ENCODE results near the gene RAB40B. TPM values are rescaled to one million over a fixed set of nuclear protein-coding genes. Genes with fewer than 3 reads are reported as not detected.

Gene RAB40B
- total and polyA plus RNA-seq, 2 of the 4 experiments (the other 2 are of a cell fraction), result 14.9 to 20.0 TPM

DNA sequence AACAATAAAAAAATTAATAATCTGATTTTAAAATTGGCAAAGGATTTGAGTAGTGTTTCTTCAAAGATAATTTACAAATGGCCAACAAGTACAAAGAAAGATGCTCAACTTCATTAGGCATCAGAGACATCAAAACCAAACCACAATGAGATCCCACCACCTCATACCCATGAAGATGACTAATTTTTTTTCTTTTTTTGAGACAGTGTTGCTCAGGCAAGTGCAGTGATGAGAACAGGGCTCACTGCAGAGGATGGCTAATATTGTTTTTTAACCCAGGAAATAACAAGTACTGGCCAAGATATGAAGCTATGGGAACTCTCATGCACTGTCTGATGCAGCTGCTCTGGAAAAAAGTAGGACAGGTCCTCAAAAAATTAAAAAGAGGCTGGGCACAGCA lies 65.2 kb downstream of the RAB40B start:
- no peak overlapping the region for H3K23ac ChIP-seq (ENCODE audit: low read depth, low read length)
- TF ChIP-seq USF2 (IDR thresholded peaks at IDR 0.05; ENCODE audit: low read depth, low read length) (no peak), RAD21 (IDR thresholded peaks at IDR 0.05; ENCODE audit: low read length) (no peak), CHD1 (IDR thresholded peaks at IDR 0.05; ENCODE audit: low read depth, low read length) (no peak), FOS (IDR thresholded peaks at IDR 0.05; ENCODE audit: low read depth, low read length) (no peak), MAZ (IDR thresholded peaks at IDR 0.05; ENCODE audit: borderline replicate concordance, low read depth, low read length) (no peak), BHLHE40 (IDR thresholded peaks at IDR 0.05; ENCODE audit: low read depth, low read length) (no peak), ELK1 (IDR thresholded peaks at IDR 0.05; ENCODE audit: borderline replicate concordance, low read depth, low read length) (no peak), CEBPB (IDR thresholded peaks at IDR 0.05; ENCODE audit: low read depth, low read length) (no peak), RFX5 (IDR thresholded peaks at IDR 0.05; ENCODE audit: low read depth, low read length) (no peak), POLR2A (IDR thresholded peaks at IDR 0.05; ENCODE audit: low read depth, low read length) (no peak), RCOR1 (IDR thresholded peaks at IDR 0.05; ENCODE audit: insufficient replicate concordance, low read length) (no peak), SMC3 (IDR thresholded peaks at IDR 0.05; ENCODE audit: low read depth, low read length) (no peak), MXI1 (IDR thresholded peaks at IDR 0.05; ENCODE audit: borderline replicate concordance, low read depth, low read length) (no peak), MAFK (IDR thresholded peaks at IDR 0.05; ENCODE audit: low read depth, low read length) (no peak)
- POLR2A ChIA-PET (ENCODE audit: unreplicated experiment), result no interaction called here
- ATAC-seq (ENCODE audit: low read depth) (no peak), DNase-seq (no peak)
- H2BK120ac ChIP-seq (ENCODE audit: low read depth, low read length), result no peak overlapping the region
- CTCF ChIA-PET, result no interaction called here
- H3K18ac ChIP-seq (ENCODE audit: low read depth, low read length), result no peak overlapping the region
- no peak overlapping the region for H4K5ac ChIP-seq (ENCODE audit: low read depth, low read length)
- dilution Hi-C loops (cut with HindIII; ENCODE audit: low sequenced_read_pairs, unreplicated experiment), result no loop called here
- BruUV-seq (replicated peaks), result no TSS peak
- H3K4me2 ChIP-seq (ENCODE audit: low read depth, low read length), result no peak overlapping the region
- in situ Hi-C loops (cut with MboI; ENCODE audit: low sequenced_read_pairs), result no loop called here
- no peak overlapping the region for H3K9ac ChIP-seq (ENCODE audit: low read depth, low read length)
- H3K27ac ChIP-seq (ENCODE audit: insufficient read depth, low read length), result no peak overlapping the region
- no peak overlapping the region for H3K56ac ChIP-seq (ENCODE audit: extremely low read depth, insufficient read depth, low read length)
- no peak overlapping the region for H3K4me3 ChIP-seq (ENCODE audit: insufficient read depth, low read depth, low read length)
- no peak overlapping the region for H2AK9ac ChIP-seq (replicated peaks; ENCODE audit: low read depth, low read length, poor library complexity)
- no peaks in the 10 kb centered on the region; the same call in 1 of the 2 replicates for H3K4me1 ChIP-seq (ENCODE audit: control insufficient read depth, insufficient read depth, low read length)
- H3K14ac ChIP-seq (replicated peaks; ENCODE audit: low read depth, low read length), result no peak overlapping the region
- H3K4ac ChIP-seq (ENCODE audit: low read depth, low read length), result no peak overlapping the region
- peaks cover 43 to 79% of the 10 kb centered on the region in 2 experiments for H3K79me1 ChIP-seq (ENCODE audit: low read depth in 1 of 2, low read length in 2 of 2)
- peaks cover 71% of the 10 kb centered on the region for H4K20me1 ChIP-seq (ENCODE audit: insufficient read depth, low read length)
- no peak overlapping the region for H2BK20ac ChIP-seq (ENCODE audit: low read depth, low read length)
- no peak overlapping the region for H4K91ac ChIP-seq (ENCODE audit: insufficient read depth, low read depth, low read length)
- no peaks in the 10 kb centered on the region for H3K9me3 ChIP-seq (ENCODE audit: control insufficient read depth, insufficient read depth, low read length)
- 0 out of 2 replicates have a peak, but pooled peaks cover 7% of the 10 kb centered on the region for H3K9me1 ChIP-seq (ENCODE audit: insufficient read depth, low read length)
- peaks cover 34% of the 10 kb centered on the region for H3K36me3 ChIP-seq (ENCODE audit: control insufficient read depth, insufficient read depth, low read length)
- no peak overlapping the region for H4K8ac ChIP-seq (ENCODE audit: low read depth in 2 of 2, low read length in 2 of 2)
- H2AK5ac ChIP-seq (ENCODE audit: low read depth, low read length), result no peak overlapping the region
- intact Hi-C loops (cut with micrococcal nuclease), result no loop called here
- H2BK15ac ChIP-seq (ENCODE audit: low read depth, low read length), result no peak overlapping the region
- H2AFZ ChIP-seq (replicated peaks; ENCODE audit: low read length, poor library complexity), result no peak overlapping the region
- H2BK5ac ChIP-seq (ENCODE audit: low read depth, low read length, poor library complexity, severe bottlenecking), result no peak overlapping the region
- no peaks in the 10 kb centered on the region for H3K27me3 ChIP-seq (ENCODE audit: control insufficient read depth, insufficient read depth, low read length)
